Parathyroid adenoma (tissue), 2 donors: ENCODE measurements around the gene ADAMTS6.
A peak's percentile ranks its signal among the peaks of the same experiment; 100 is the strongest.

Source experiments
- H2AFZ ChIP-seq: fragments of 300-600 bp; sonication (generic); one replicate; pipeline ENCODE4 v1.7.0; 2017; ENCODE audit warnings: antibody characterized with exemption, mild to moderate bottlenecking
- H3K27ac ChIP-seq: fragments of 300-600 bp; sonication (generic); one replicate; pipeline ENCODE4 v1.7.0; 2017
- H3K27me3 ChIP-seq: fragments of 300-600 bp; sonication (generic); one replicate; pipeline ENCODE4 v1.7.0; 2017; ENCODE audit warnings: low read length; ENCODE audit not compliant: control insufficient read depth, insufficient read depth
- H3K36me3 ChIP-seq: fragments of 300-600 bp; sonication (generic); one replicate; pipeline ENCODE4 v1.7.0; 2017; ENCODE audit warnings: low read length; ENCODE audit not compliant: control insufficient read depth, insufficient read depth
- H3K4me1 ChIP-seq: fragments of 300-600 bp; sonication (generic); one replicate; pipeline ENCODE4 v1.7.0; 2017; ENCODE audit warnings: control low read depth
- H3K4me2 ChIP-seq: fragments of 300-600 bp; sonication (generic); one replicate; pipeline ENCODE4 v1.7.0; 2017; ENCODE audit warnings: low read length
- H3K4me3 ChIP-seq: fragments of 300-600 bp; sonication (generic); one replicate; pipeline ENCODE4 v1.7.0; 2017; ENCODE audit warnings: low read depth, low read length
- H3K79me2 ChIP-seq: fragments of 300-600 bp; sonication (generic); one replicate; pipeline ENCODE4 v1.7.0; 2017; ENCODE audit warnings: control low read depth
- H3K9ac ChIP-seq: fragments of 300-600 bp; sonication (generic); one replicate; pipeline ENCODE4 v1.7.0; 2017; ENCODE audit warnings: mild to moderate bottlenecking
- H3K9me3 ChIP-seq: fragments of 300-600 bp; sonication (generic); one replicate; pipeline ENCODE4 v1.7.0; 2017; ENCODE audit warnings: low read length; ENCODE audit not compliant: control insufficient read depth
- TF ChIP-seq, protein P1 (sequence below): fragments of 300-600 bp; sonication (generic); IDR thresholded peaks from one replicate; pipeline ENCODE4 v1.7.0; 2017; ENCODE audit warnings: antibody characterized with exemption, mild to moderate bottlenecking
- donor health status: primary hyperparathyroidism.

Gene ADAMTS6

DNA sequence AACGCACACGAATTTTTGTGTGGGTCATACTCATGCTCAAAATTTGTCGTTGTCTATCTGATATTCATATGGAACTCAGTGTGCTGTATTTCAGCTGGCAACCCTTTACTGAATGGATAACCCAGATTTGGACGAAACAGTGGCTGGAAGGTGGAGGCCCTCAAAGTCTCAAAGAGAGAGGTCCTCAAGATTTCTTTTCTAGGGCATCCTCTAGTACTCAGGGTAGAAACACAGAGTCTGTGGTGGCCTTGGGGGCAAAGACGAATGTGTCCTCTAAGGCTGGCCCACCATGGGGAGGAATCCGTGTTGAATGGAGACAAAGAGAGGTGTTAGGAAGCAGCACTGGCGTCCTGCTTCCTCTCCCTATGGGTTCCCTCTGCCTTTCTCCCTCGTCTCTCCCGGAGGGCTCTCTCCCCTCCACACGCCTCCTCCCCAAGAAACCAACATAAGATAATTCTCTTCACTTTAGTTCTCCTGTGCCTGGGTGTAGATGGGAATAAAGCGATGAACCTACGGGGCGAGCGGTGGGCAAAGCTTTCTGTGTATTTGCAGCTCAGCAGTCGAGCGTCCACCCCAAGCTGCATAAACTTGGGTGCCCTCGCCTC lies 379.2 kb downstream of the ADAMTS6 start:
- H3K9me3 ChIP-seq, result no peaks in the 10 kb centered on the region
- H3K9ac ChIP-seq, result no peak overlapping the region
- TF ChIP-seq, protein P1, sequence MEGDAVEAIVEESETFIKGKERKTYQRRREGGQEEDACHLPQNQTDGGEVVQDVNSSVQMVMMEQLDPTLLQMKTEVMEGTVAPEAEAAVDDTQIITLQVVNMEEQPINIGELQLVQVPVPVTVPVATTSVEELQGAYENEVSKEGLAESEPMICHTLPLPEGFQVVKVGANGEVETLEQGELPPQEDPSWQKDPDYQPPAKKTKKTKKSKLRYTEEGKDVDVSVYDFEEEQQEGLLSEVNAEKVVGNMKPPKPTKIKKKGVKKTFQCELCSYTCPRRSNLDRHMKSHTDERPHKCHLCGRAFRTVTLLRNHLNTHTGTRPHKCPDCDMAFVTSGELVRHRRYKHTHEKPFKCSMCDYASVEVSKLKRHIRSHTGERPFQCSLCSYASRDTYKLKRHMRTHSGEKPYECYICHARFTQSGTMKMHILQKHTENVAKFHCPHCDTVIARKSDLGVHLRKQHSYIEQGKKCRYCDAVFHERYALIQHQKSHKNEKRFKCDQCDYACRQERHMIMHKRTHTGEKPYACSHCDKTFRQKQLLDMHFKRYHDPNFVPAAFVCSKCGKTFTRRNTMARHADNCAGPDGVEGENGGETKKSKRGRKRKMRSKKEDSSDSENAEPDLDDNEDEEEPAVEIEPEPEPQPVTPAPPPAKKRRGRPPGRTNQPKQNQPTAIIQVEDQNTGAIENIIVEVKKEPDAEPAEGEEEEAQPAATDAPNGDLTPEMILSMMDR, result no peak
- peak overlapping the region; percentile 71 for H3K4me3 ChIP-seq
- no peaks in the 10 kb centered on the region for H3K27me3 ChIP-seq
- H3K4me2 ChIP-seq, result peak overlapping the region; percentile 60
- H3K27ac ChIP-seq, result peak overlapping the region; percentile 21
- no peaks in the 10 kb centered on the region for H3K36me3 ChIP-seq
- peak overlapping the region; percentile 94 for H2AFZ ChIP-seq
- H3K79me2 ChIP-seq, result no peaks in the 10 kb centered on the region
- no peaks in the 10 kb centered on the region for H3K4me1 ChIP-seq

DNA sequence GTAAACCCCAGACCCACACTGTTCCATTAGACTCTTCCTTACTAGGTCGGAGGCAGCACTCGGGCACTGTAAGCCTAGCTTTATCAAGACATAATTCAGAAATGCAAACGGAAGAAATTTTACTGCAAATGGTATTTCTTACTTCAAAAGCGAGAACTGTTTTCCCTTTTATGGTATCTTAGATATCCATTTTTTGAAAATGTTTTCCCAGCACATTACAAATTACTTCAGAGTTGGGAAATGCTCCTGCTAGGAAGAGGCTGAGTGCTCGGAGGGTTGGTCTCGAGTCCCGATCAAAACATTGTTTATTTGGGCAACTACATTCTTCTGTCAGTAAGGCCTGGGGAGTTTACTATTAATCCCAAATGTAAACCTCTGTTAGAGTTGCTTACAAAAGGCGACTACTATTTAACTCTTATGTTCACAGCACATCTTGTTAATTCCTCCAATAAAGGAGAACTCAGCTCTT lies 380.1 kb downstream of the ADAMTS6 start:
- no peaks in the 10 kb centered on the region for H3K79me2 ChIP-seq
- H3K4me2 ChIP-seq, result no peak overlapping the region
- H3K9ac ChIP-seq, result no peak overlapping the region
- H3K4me3 ChIP-seq, result no peak overlapping the region
- peak overlapping the region; percentile 57 for H2AFZ ChIP-seq
- H3K9me3 ChIP-seq, result no peaks in the 10 kb centered on the region
- no peak overlapping the region for H3K27ac ChIP-seq
- TF ChIP-seq, protein P1, result no peak
- no peaks in the 10 kb centered on the region for H3K36me3 ChIP-seq
- H3K27me3 ChIP-seq, result no peaks in the 10 kb centered on the region
- H3K4me1 ChIP-seq, result no peaks in the 10 kb centered on the region

DNA sequence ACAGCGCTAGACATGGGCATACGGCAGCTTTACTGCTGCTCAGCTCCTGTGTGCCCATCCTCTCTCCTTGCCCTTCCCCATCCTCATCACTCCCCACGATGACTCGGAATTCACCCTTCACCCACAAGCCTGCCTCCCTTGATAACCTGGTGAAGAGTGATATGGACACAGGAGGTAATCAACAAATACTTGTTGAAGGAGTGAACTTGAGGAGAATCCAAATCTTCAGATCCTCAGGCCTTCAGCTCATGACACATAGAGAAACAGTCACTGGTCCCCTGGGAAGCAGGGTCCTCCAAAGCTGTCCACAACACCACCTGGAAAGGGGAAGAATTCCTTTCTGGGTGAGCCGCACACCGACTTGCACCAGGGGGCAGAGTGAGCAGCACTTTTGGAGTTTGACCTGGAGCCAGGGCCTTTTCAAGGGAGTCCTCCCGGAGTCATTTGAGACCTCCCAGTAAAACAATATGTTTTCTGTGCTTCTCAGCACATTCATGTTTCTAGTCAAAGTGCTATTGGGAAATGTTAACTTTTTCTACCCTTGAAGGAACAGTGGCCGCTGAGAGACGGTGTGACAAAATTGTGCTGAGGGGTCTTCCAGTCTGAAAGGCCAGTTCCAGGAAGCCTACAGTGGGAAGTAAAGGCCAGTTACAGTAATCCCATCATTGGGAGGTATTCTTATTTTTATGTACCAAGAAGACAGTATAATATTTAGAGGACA lies 380.6 kb downstream of the ADAMTS6 start:
- Histone ChIP-seq H3K27ac (no peak overlapping the region), H2AFZ (peak overlapping the region; percentile 57), H3K9ac (no peak overlapping the region), H3K9me3 (no peaks in the 10 kb centered on the region), H3K36me3 (no peaks in the 10 kb centered on the region), H3K27me3 (no peaks in the 10 kb centered on the region), H3K4me1 (no peaks in the 10 kb centered on the region), H3K79me2 (no peaks in the 10 kb centered on the region), H3K4me2 (no peak overlapping the region), H3K4me3 (no peak overlapping the region)
- TF ChIP-seq, protein P1, result peak; percentile 66
